ENCODE measurements around the gene IFFO2. TPM values are rescaled to one million over a fixed set of nuclear protein-coding genes. Genes with fewer than 3 reads are reported as not detected.
A peak's percentile ranks its signal among the peaks of the same experiment; 100 is the strongest.

The IFFO2 gene
- total and polyA plus RNA-seq, 2 of the 13 experiments (the other 11 are each of a cell fraction or from before 2014, with no cell fraction given): 7.3 to 16.7 TPM

DNA sequence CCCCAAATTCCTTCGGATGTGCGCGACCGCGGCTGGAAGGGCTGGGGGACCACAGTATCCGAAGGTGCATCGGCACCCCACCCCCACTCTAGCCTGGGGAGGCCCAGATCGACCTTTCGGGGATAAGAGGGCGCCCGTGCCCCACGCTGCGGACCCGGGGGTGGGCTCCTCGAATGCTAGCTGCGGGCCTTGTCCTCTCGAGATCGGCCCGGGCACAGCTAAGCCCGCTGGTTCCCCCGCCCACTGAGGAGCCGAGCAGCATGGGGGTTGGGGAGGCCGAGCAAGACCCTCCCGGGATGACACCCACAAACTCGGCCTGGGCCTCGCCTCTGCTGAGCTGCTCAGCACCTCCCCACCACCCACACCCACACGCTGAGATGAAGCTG lies 653 bp upstream of the IFFO2 start (continued):
- TF ChIP-seq, protein P1, sequence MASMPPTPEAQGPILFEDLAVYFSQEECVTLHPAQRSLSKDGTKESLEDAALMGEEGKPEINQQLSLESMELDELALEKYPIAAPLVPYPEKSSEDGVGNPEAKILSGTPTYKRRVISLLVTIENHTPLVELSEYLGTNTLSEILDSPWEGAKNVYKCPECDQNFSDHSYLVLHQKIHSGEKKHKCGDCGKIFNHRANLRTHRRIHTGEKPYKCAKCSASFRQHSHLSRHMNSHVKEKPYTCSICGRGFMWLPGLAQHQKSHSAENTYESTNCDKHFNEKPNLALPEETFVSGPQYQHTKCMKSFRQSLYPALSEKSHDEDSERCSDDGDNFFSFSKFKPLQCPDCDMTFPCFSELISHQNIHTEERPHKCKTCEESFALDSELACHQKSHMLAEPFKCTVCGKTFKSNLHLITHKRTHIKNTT (CRISPR knock-in tag; IDR thresholded peaks at IDR 0.05): no peak
- TF ChIP-seq, protein P2, sequence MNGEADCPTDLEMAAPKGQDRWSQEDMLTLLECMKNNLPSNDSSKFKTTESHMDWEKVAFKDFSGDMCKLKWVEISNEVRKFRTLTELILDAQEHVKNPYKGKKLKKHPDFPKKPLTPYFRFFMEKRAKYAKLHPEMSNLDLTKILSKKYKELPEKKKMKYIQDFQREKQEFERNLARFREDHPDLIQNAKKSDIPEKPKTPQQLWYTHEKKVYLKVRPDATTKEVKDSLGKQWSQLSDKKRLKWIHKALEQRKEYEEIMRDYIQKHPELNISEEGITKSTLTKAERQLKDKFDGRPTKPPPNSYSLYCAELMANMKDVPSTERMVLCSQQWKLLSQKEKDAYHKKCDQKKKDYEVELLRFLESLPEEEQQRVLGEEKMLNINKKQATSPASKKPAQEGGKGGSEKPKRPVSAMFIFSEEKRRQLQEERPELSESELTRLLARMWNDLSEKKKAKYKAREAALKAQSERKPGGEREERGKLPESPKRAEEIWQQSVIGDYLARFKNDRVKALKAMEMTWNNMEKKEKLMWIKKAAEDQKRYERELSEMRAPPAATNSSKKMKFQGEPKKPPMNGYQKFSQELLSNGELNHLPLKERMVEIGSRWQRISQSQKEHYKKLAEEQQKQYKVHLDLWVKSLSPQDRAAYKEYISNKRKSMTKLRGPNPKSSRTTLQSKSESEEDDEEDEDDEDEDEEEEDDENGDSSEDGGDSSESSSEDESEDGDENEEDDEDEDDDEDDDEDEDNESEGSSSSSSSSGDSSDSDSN (CRISPR knock-in tag; IDR thresholded peaks at IDR 0.05): no peak
- peak; percentile 77 for TF ChIP-seq ZNF687 (CRISPR knock-in tag; IDR thresholded peaks at IDR 0.05)
- TF ChIP-seq RXRA (CRISPR knock-in tag; IDR thresholded peaks at IDR 0.05): peak; percentile 44
- no peak for TF ChIP-seq ZNF737 (CRISPR knock-in tag; IDR thresholded peaks at IDR 0.05; ENCODE audit: borderline replicate concordance)
- TF ChIP-seq, protein P3, sequence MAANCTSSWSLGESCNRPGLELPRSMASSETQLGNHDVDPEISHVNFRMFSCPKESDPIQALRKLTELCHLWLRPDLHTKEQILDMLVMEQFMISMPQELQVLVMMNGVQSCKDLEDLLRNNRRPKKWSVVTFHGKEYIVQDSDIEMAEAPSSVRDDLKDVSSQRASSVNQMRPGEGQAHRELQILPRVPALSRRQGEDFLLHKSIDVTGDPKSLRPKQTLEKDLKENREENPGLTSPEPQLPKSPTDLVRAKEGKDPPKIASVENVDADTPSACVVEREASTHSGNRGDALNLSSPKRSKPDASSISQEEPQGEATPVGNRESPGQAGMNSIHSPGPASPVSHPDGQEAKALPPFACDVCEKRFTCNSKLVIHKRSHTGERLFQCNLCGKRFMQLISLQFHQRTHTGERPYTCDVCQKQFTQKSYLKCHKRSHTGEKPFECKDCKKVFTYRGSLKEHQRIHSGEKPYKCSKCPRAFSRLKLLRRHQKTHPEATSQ (CRISPR knock-in tag; IDR thresholded peaks at IDR 0.05; ENCODE audit: borderline replicate concordance): no peak
- 0 out of 2 replicates have a peak, but pooled peaks have one; percentile 8 for TF ChIP-seq KDM3A (CRISPR knock-in tag; IDR thresholded peaks at IDR 0.05; ENCODE audit: low read depth)
- no peak for TF ChIP-seq HBP1 (CRISPR knock-in tag; IDR thresholded peaks at IDR 0.05; ENCODE audit: low read depth)
- TF ChIP-seq TRIM24 (CRISPR knock-in tag; IDR thresholded peaks at IDR 0.05): no peak
- no peak for TF ChIP-seq JUND (CRISPR knock-in tag; IDR thresholded peaks at IDR 0.05)
- TF ChIP-seq, protein P4, sequence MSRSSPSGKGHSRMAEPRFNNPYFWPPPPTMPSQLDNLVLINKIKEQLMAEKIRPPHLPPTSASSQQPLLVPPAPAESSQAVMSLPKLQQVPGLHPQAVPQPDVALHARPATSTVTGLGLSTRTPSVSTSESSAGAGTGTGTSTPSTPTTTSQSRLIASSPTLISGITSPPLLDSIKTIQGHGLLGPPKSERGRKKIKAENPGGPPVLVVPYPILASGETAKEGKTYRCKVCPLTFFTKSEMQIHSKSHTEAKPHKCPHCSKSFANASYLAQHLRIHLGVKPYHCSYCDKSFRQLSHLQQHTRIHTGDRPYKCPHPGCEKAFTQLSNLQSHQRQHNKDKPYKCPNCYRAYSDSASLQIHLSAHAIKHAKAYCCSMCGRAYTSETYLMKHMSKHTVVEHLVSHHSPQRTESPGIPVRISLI (CRISPR knock-in tag; IDR thresholded peaks at IDR 0.05; ENCODE audit: borderline replicate concordance): no peak
- no peak for TF ChIP-seq MLX (CRISPR knock-in tag; IDR thresholded peaks at IDR 0.05)
- TF ChIP-seq ZNF572 (CRISPR knock-in tag; IDR thresholded peaks at IDR 0.05): 0 out of 2 replicates have a peak, but pooled peaks have one; percentile 4
- peak; percentile 41; the same call in 1 of the 2 replicates for TF ChIP-seq ZNF143 (CRISPR knock-in tag; IDR thresholded peaks at IDR 0.05)
- TF ChIP-seq ZFP36L1 (CRISPR knock-in tag; IDR thresholded peaks at IDR 0.05): no peak
